GM12801 (cell line): ENCODE measurements around the gene ZC3H13.

Experiments
- CTCF ChIP-seq: IDR thresholded peaks from one replicate; pipeline ENCODE4 v1.5.1; 2011; ENCODE audit warnings: control low read depth; ENCODE audit not compliant: insufficient read length; ENCODE audit errors: extremely low read depth

Gene ZC3H13

GRCh38 chr13:46082324-46082723 is 29.8 kb upstream of the ZC3H13 start:
- no peak for TF ChIP-seq CTCF

DNA sequence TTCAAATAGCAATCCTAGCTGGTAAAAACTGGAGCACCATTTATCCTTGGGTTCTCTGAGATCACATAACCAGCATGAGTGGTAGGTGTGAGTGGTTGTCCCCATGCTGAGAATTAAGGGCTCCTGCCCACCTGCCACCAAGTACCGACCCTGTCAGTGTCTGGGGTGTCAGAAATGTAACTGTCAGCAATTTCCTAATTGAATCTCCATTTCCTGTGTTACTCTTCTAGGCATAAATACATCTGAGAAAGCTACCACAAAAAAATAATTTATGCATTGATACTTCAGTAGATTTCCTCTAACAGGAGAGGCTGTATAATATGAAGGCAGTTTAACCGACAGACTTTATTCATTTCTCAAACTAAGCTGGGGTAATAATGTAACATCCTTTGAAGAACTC is 27.2 kb upstream of the ZC3H13 start:
- TF ChIP-seq CTCF, result no peak

GRCh38 chr13:46077265-46077664 is 24.7 kb upstream of the ZC3H13 start:
- TF ChIP-seq CTCF, result no peak

DNA sequence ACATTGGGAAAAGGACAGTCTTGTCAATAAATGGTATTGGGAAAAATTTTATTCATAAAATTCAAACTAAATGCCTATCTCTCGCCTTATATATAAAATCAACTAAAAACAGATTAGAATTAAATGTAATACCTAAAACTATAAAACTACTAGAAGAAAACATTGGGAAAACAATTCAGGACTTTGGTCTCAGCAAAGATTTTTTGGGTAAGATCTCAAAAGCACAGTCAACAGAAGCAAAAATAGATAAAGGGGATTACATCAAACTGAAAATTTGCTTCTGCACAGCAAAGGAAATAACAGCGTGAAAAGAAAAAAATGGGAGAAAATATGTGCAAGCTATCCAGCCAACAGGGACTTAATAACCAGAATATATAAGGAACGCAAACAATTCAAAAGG is 24.3 kb upstream of the ZC3H13 start:
- no peak for TF ChIP-seq CTCF

- TF ChIP-seq CTCF, result no peak
These were observed 23.3 kb upstream of the ZC3H13 start for GRCh38 chr13:46075811-46076210.

DNA sequence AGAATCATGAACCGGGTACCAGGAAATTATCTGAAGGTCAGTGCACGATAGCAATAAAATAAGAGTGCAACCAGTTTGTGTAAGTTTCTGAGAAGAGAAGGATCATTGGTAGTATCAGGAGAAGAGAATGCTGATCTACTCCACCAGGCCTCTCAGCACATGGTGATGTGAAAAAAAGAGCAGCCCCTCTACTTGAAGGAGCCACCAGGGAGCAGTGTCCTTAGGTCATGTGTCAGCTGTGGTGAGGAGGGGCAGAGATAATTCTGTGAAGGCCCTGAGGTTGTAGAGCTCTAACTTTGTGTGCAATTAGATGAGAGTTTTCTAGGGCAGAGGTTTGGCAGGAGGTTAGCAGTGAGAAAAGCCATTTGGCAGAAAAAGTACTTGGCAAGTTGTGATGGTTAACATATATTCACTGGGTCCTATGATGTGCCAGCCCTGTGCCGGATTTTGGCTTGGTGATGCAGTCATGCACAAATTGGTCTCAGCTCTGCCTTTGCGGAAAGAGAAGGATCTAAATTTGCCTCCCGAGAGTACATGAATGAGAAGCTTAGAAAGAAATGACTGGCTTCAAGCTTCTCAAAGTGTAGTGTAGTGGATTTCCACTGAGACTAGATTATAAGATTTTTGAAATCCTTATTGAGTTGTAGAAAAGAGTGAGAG is 19.2 kb upstream of the ZC3H13 start:
- no peak for TF ChIP-seq CTCF

GRCh38 chr13:46063292-46063691 is 10.7 kb upstream of the ZC3H13 start:
- TF ChIP-seq CTCF, result no peak
